RWPE1 (cell line): ENCODE data around the gene TAS2R41.

Experiments
- CTCF ChIA-PET: fragments of 350-600 bp; sonication (Branson Sonifier 250); formaldehyde crosslinking; extraction: SDS; loops from one replicate; lab custom pipeline; 2021; lab: Yijun Ruan, JAX
- POLR2A ChIA-PET: fragments of 400-600 bp; formaldehyde crosslinking; extraction: SDS; loops from one replicate; lab custom pipeline; 2020; ENCODE audit warnings: antibody characterized with exemption; ENCODE audit not compliant: low non-redundant PET; lab: Yijun Ruan, JAX
- DNase-seq: peaks from one replicate; pipeline ENCODE4 v3.0.0; 2012; ENCODE audit warnings: low spot score
- H3K27ac ChIP-seq: fragments of 450-650 bp; 2 replicates; pipeline ENCODE4 v1.5.1; 2017
- TF ChIP-seq, protein P1 (sequence below): fragments of 450-650 bp; conservative IDR thresholded peaks from 2 replicates; pipeline ENCODE4 v1.5.1; 2017; ENCODE audit warnings: low read depth, mild to moderate bottlenecking

TAS2R41 gene

DNA sequence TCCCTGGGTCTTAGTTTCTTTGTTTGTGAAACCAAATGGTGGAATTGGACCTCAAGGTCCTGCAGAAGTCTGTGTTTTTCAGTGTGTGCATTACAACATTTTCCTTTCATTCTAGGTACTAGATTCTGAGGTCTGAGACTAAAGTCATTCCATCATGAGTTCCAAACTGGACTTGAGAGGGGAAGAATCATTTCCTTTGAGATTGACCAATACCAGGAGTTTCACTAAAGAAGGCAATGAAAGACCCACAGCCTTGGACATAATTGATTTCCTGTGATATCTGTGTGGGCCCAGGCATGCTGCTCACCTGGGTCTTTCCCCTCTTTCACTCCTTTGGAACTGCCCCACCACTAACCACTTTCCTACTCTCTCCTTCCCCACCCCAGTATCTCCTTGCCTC is 18.2 kb downstream of the TAS2R41 start:
- POLR2A ChIA-PET: no interaction called here
- no peak overlapping the region for H3K27ac ChIP-seq
- TF ChIP-seq, protein P1, sequence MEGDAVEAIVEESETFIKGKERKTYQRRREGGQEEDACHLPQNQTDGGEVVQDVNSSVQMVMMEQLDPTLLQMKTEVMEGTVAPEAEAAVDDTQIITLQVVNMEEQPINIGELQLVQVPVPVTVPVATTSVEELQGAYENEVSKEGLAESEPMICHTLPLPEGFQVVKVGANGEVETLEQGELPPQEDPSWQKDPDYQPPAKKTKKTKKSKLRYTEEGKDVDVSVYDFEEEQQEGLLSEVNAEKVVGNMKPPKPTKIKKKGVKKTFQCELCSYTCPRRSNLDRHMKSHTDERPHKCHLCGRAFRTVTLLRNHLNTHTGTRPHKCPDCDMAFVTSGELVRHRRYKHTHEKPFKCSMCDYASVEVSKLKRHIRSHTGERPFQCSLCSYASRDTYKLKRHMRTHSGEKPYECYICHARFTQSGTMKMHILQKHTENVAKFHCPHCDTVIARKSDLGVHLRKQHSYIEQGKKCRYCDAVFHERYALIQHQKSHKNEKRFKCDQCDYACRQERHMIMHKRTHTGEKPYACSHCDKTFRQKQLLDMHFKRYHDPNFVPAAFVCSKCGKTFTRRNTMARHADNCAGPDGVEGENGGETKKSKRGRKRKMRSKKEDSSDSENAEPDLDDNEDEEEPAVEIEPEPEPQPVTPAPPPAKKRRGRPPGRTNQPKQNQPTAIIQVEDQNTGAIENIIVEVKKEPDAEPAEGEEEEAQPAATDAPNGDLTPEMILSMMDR: no peak
- CTCF ChIA-PET: no interaction called here
- no peak for DNase-seq

DNA sequence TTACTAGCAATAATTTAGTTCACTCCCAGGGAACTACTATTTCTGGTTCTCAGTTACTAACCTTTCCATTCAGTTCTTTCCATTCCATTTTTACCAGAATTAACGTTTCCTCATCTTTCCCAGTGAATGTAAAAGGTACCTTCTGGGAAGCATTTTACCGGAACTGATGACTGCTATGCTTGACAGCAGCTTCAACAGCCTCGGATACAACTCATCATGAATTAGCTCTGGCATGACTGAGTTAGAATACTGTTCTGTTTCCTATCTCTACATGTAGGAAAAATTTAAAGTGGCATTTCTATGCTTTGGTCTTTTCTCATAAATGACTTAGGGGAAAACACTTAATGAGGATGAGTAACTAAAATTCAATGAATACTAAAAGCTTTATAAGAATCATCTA is 18.6 kb downstream of the TAS2R41 start:
- ChIA-PET POLR2A (no interaction called here), CTCF (no interaction called here)
- DNase-seq: no peak
- TF ChIP-seq, protein P1: no peak
- no peak overlapping the region for H3K27ac ChIP-seq

DNA sequence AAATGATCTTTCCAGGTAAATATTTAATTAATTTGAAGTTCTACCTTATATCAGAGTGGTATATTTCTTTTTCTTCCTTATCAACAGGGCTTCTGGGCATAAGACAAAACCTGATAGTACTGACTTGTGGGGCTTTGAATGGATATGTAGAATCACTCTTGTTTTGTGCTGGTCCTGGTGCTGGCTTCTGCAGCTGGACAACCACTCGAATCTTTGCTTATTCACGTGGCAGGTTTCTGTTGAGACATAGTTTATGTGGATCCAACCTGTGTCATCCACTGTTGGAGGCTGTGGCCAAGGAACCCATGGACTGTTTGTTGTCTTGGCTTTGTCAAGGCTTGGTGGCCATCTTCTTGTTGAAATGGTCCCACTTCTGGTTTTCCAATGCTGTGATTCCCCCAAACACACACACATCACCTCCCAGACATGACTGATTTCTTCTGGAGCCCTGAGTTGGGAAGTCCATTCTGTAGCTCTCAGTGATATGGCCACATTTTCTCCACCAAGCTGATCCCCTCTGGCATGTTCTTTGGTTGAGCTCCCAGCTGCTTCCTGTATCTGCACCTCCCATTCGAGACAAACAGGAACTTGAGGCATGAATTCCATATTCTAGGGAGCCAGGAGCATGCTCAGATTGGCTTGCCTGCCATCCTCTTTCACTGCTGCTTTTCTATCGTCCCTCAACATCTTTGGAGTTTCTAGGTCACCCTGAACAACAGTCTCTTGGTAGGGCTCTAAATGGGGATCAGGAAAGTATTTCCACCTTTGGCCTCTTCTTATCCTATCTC is 19.5 kb downstream of the TAS2R41 start:
- CTCF ChIA-PET: no interaction called here

DNA sequence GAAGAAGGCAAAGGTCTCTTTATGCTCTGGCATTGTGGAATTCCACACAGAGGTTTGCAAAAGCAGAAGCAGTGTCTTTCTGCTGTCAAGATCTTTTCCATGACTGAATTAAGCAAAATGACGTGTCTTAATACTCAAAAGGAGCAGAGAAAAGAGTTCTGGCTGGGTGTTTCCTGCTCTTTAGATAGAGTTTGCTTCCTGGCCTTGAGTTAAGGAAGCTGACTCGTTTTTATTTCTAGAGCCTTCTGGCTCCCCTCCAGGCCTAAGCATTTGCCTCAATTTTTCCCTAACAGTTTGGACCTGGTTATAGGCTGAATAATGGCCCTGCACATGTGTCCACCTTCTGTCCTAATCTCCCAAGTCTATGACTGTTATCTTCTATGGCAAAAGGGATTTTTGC is 21.6 kb downstream of the TAS2R41 start:
- no peak for DNase-seq
- POLR2A ChIA-PET: no interaction called here
- TF ChIP-seq, protein P1: no peak
- H3K27ac ChIP-seq: no peak overlapping the region
- CTCF ChIA-PET: no interaction called here

More for the DNA sequence above, 19.5 kb downstream of the TAS2R41 start:
- no peak for DNase-seq
- no peak overlapping the region for H3K27ac ChIP-seq
- TF ChIP-seq, protein P1: no peak
- POLR2A ChIA-PET: no interaction called here

DNA sequence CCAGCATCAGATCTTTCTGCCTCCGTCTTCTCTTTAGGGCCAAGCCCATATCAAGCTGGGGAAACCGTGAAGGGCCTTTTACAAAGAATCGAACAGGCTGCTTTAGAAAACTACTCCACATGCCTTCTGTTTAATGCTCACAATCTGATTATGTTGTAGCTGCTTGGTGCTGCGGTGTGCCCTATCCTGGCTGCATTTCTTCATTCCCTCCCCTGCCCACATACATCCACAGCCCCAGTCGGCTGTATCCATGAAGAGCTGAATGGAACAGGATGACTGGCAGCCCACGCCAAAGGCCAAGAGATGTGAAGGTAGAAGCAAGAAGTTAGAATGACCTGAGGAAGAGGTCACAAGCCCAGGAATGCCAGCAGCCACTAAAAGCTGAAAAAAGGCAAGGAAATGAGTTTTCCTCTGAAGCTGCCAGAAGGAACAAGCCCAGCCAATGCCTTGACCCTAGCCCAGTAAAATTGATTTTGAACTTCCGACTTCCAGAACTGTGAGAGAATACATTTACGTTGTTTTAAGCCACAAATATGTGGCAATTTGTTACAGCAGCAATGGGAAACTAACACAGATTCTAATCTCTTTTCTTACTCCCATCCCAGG is 22.2 kb downstream of the TAS2R41 start:
- DNase-seq: no peak
- TF ChIP-seq, protein P1: no peak
- POLR2A ChIA-PET: no interaction called here
- CTCF ChIA-PET: no interaction called here
- H3K27ac ChIP-seq: no peak overlapping the region

DNA sequence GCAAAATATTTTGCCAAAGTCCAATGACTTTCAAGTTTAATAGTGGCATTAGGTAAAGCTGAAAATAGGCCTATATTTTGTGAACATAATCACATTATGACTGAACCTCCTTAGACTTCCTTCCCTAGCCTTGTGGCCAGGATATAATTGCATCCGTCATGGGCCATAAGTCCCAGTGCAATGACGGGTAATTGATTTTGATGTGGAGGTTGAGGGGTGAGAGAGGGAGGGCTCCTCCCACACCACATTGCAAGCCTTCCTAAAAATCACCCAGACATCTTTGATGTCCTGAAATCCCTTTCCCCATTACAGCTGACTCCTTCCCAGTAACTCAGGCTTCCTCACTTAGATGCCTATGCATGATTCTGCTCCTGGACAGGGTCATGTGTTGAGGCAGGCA is 25.6 kb downstream of the TAS2R41 start:
- ChIA-PET CTCF (no interaction called here), POLR2A (no interaction called here)
- no peak overlapping the region for H3K27ac ChIP-seq
- no peak for DNase-seq
- TF ChIP-seq, protein P1: no peak
